ENCODE measurements around the gene CACNA1B.

- TF ChIP-seq CTCF (conservative IDR thresholded peaks at IDR 0.05; ENCODE audit: low read depth, low read length) (no peak), EZH2 (IDR thresholded peaks at IDR 0.05; ENCODE audit: borderline replicate concordance, low read depth, low read length, poor library complexity, severe bottlenecking) (no peak)
Measured at GRCh38 chr9:137879566-137880150, 2.1 kb downstream of the CACNA1B start.
